H1 (cell line): Measurements from ENCODE around the gene MPPE1. TPM values are rescaled to one million over a fixed set of nuclear protein-coding genes. Genes with fewer than 3 reads are reported as not detected.
A peak's percentile ranks its signal among the peaks of the same experiment; 100 is the strongest.

ENCODE experiments used
- CTCF ChIA-PET: fragments of 300-600 bp; sonication (Branson Sonifier 250); formaldehyde crosslinking; loops from one replicate; lab custom pipeline; 2021; ENCODE audit not compliant: partially characterized antibody; lab: Charles Lee
- POLR2A ChIA-PET: fragments of 300-600 bp; sonication (Branson Sonifier 250); formaldehyde crosslinking; loops from one replicate; lab custom pipeline; 2021; ENCODE audit warnings: inconsistent platforms; ENCODE audit not compliant: partially characterized antibody; lab: Charles Lee
- DNase-seq, 2 experiments: peaks; one replicate each; pipeline versions ENCODE4 v3.0.0 to v3.0.0-alpha.2; 2010 to 2022; ENCODE audit warnings: low spot score in 2 of 2, low read depth in 1 of 2, mixed read lengths in 1 of 2
- FAIRE-seq: peaks from 2 replicates; lab custom pipeline; 2011; peaks lifted over from hg19 to GRCh38; lab: Jason Lieb, UNC
- H2AFZ ChIP-seq: 2 replicates; pipeline ENCODE4 v1.8.1; 2012; ENCODE audit warnings: low read length, inconsistent platforms
- H2AK5ac ChIP-seq: 2 replicates; pipeline ENCODE4 v1.6.1; 2013; ENCODE audit warnings: low read depth, low read length
- H2BK120ac ChIP-seq: replicated peaks from 2 replicates; pipeline ENCODE3; 2013; ENCODE audit warnings: low read depth, low read length, inconsistent platforms
- H2BK12ac ChIP-seq: 2 replicates; pipeline ENCODE4 v1.6.1; 2013; ENCODE audit warnings: low read depth, low read length
- H2BK15ac ChIP-seq: 2 replicates; pipeline ENCODE4 v1.6.1; 2013; ENCODE audit warnings: low read length
- H2BK20ac ChIP-seq: 2 replicates; pipeline ENCODE4 v1.6.1; 2013; ENCODE audit warnings: low read length
- H2BK5ac ChIP-seq: 2 replicates; pipeline ENCODE4 v1.6.1; 2013; ENCODE audit warnings: low read depth, low read length
- H3K14ac ChIP-seq: 2 replicates; pipeline ENCODE4 v1.6.1; 2013; ENCODE audit warnings: inconsistent platforms; ENCODE audit not compliant: insufficient read length
- H3K18ac ChIP-seq: 2 replicates; pipeline ENCODE4 v1.6.1; 2013; ENCODE audit warnings: low read length; ENCODE audit errors: extremely low read depth
- H3K23ac ChIP-seq: 2 replicates; pipeline ENCODE4 v1.6.1; 2013; ENCODE audit warnings: inconsistent platforms; ENCODE audit not compliant: insufficient read length
- H3K23me2 ChIP-seq: 2 replicates; pipeline ENCODE4 v1.6.1; 2013; ENCODE audit warnings: low read depth, low read length
- H3K27ac ChIP-seq: 2 replicates; pipeline ENCODE4 v1.6.1; 2011; ENCODE audit warnings: low read depth, low read length, inconsistent platforms
- H3K27me3 ChIP-seq, 4 experiments: replicated peaks in 1 of 4; 1 replicate in 1 of 4; 2 replicates in 3 of 4; pipeline versions ENCODE4 v1.6.1 to v1.8.1; 2011 to 2013; ENCODE audit warnings: low read length in 3 of 4, mild to moderate bottlenecking in 3 of 4, inconsistent platforms in 2 of 4, mixed read lengths in 2 of 4, moderate library complexity in 1 of 4; ENCODE audit not compliant: control insufficient read depth in 3 of 4, insufficient read depth in 3 of 4; ENCODE audit errors: extremely low read depth in 1 of 4
- H3K36me3 ChIP-seq, 4 experiments: 2 replicates each; pipeline versions ENCODE4 v1.6.1 to v1.8.1; 2011 to 2013; ENCODE audit warnings: mild to moderate bottlenecking in 4 of 4, low read length in 3 of 4, moderate library complexity in 2 of 4, control low read depth in 1 of 4, inconsistent platforms in 1 of 4; ENCODE audit not compliant: insufficient read depth in 4 of 4, control insufficient read depth in 2 of 4
- H3K4ac ChIP-seq: replicated peaks from 2 replicates; pipeline ENCODE3; 2013; ENCODE audit warnings: low read length, low read depth, mixed read lengths, inconsistent platforms; ENCODE audit not compliant: insufficient read length
- H3K4me1 ChIP-seq, 4 experiments: replicated peaks in 1 of 4; 1 replicate in 1 of 4; 2 replicates in 3 of 4; pipeline versions ENCODE4 v1.6.1 to v1.8.1; 2011 to 2013; ENCODE audit warnings: low read length in 3 of 4, inconsistent platforms in 2 of 4, mixed read lengths in 1 of 4; ENCODE audit not compliant: insufficient read depth in 4 of 4, control insufficient read depth in 3 of 4
- H3K4me2 ChIP-seq, 2 experiments: 2 replicates each; pipeline versions ENCODE4 v1.6.1 to v1.8.1; 2011 to 2013; ENCODE audit warnings: low read depth in 2 of 2, low read length in 2 of 2, control low read depth in 1 of 2, inconsistent platforms in 1 of 2, mild to moderate bottlenecking in 1 of 2; ENCODE audit not compliant: insufficient read depth in 1 of 2
- H3K4me3 ChIP-seq, 4 experiments: fragments of 200-600, 300-600 bp in 1 of 4; sonication (generic), shearing (Covaris generic), sonication (Bioruptor Twin) in 1 of 4; 2 replicates each; pipeline versions ENCODE4 v1.5.1 to v1.8.1; 2011 to 2016; ENCODE audit warnings: low read length in 4 of 4, low read depth in 3 of 4, control low read depth in 2 of 4, inconsistent platforms in 2 of 4, mild to moderate bottlenecking in 2 of 4, mixed read lengths in 1 of 4, moderate library complexity in 1 of 4; ENCODE audit not compliant: insufficient read depth in 2 of 4; ENCODE audit errors: extremely low read depth in 1 of 4
- H3K56ac ChIP-seq: replicated peaks from 2 replicates; pipeline ENCODE3; 2013; ENCODE audit warnings: low read depth, mild to moderate bottlenecking, mixed read lengths, low read length, inconsistent platforms; ENCODE audit not compliant: insufficient read length
- H3K79me1 ChIP-seq: 2 replicates; pipeline ENCODE4 v1.6.1; 2013; ENCODE audit warnings: low read depth, low read length, control low read depth
- H3K79me2 ChIP-seq, 2 experiments: 2 replicates each; pipeline versions ENCODE4 v1.6.1 to v1.8.1; 2012 to 2013; ENCODE audit warnings: low read length in 2 of 2, mild to moderate bottlenecking in 2 of 2, inconsistent platforms in 1 of 2; ENCODE audit not compliant: insufficient read depth in 2 of 2, control insufficient read depth in 1 of 2
- H3K9ac ChIP-seq, 4 experiments: replicated peaks in 1 of 4; 1 replicate in 1 of 4; 2 replicates in 3 of 4; pipeline versions ENCODE4 v1.6.1 to v1.8.1; 2011 to 2013; ENCODE audit warnings: low read depth in 3 of 4, low read length in 3 of 4, control low read depth in 2 of 4, mild to moderate bottlenecking in 2 of 4, moderate library complexity in 2 of 4, inconsistent platforms in 1 of 4; ENCODE audit errors: extremely low read depth in 1 of 4
- H3K9me3 ChIP-seq, 2 experiments: 2 replicates each; pipeline versions ENCODE4 v1.6.1 to v1.8.1; 2012 to 2013; ENCODE audit warnings: mild to moderate bottlenecking in 2 of 2, moderate library complexity in 2 of 2, control low read depth in 1 of 2, inconsistent platforms in 1 of 2, low read depth in 1 of 2, low read length in 1 of 2, mixed read lengths in 1 of 2; ENCODE audit not compliant: insufficient read depth in 2 of 2
- H4K20me1 ChIP-seq, 2 experiments: replicated peaks in 1 of 2; 2 replicates each; pipeline versions ENCODE3 to v1.8.1; 2011 to 2013; ENCODE audit warnings: inconsistent platforms in 2 of 2, low read length in 2 of 2, mild to moderate bottlenecking in 1 of 2; ENCODE audit not compliant: insufficient read depth in 2 of 2, control insufficient read depth in 1 of 2
- H4K5ac ChIP-seq: 2 replicates; pipeline ENCODE4 v1.6.1; 2013; ENCODE audit warnings: low read length, low read depth, mixed read lengths, inconsistent platforms; ENCODE audit not compliant: insufficient read length
- H4K8ac ChIP-seq: 2 replicates; pipeline ENCODE4 v1.8.0; 2013; ENCODE audit warnings: mild to moderate bottlenecking, moderate library complexity, low read length, inconsistent platforms; ENCODE audit not compliant: insufficient read depth; ENCODE audit errors: extremely low read depth
- H4K91ac ChIP-seq: replicated peaks from 2 replicates; pipeline ENCODE3; 2013; ENCODE audit warnings: low read length, mixed read lengths, inconsistent platforms; ENCODE audit not compliant: insufficient read length
- SUZ12 ChIP-seq: fragments of 200-600 bp; sonication (generic); IDR thresholded peaks from 2 replicates; pipeline ENCODE4 v1.6.1; 2012; ENCODE audit warnings: mild to moderate bottlenecking, inconsistent platforms, low read length, moderate library complexity, mixed read lengths
- WGBS, 2 experiments: shearing (Covaris generic) in 1 of 2; methylation state at CpG; one replicate each; pipeline versions ENCODE4 v1.1.6 to v1.1.7; 2013 to 2015; ENCODE audit warnings: low lambda C conversion rate in 2 of 2, mixed read lengths in 2 of 2, inconsistent platforms in 1 of 2, low coverage in 1 of 2, missing lambda C conversion rate in 1 of 2; ENCODE audit not compliant: insufficient replicate concordance in 2 of 2, insufficient coverage in 1 of 2, insufficient read length in 1 of 2; ENCODE audit errors: extremely low coverage in 1 of 2, missing lambda C conversion rate in 1 of 2; 5-methylcytosine and 5-hydroxymethylcytosine counted together
- polyA plus RNA-seq, 7 experiments: library from polyadenylated mRNA; depleted of rRNA in 3 of 7; stranded (reverse) in 5 of 7; unstranded in 2 of 7; fragments of >200 nt in 5 of 7; fragments of 200-250 nt in 2 of 7; gene quantifications; 1 replicate in 5 of 7; 2 replicates in 1 of 7; 4 replicates in 1 of 7; pipeline versions ENCODE4 v1.2.1 to v1.2.3, GENCODE V29; 2011 to 2013; ENCODE audit warnings: missing spikeins in 2 of 7, mixed read lengths in 2 of 7
- total RNA-seq: library from RNA; stranded (reverse); fragmentation: NEBNext Ultra II Directional; extraction: Animal tissue kit (Norgen Biotek cat#: 25700); gene quantifications from 2 replicates; pipeline ENCODE4 v1.2.1, GENCODE V29; 2021

The MPPE1 gene
- total and polyA plus RNA-seq, 2 of the 8 experiments (the other 6 are each of a cell fraction or from before 2014, with no cell fraction given), result 13.7 to 20.9 TPM

- FAIRE-seq, result no peak
- no peak overlapping the region for H3K27ac ChIP-seq
- H3K4ac ChIP-seq, result no peak overlapping the region
- 72% methylated on average over 4 of the region's 6 CpGs; no CpG with 5 or more reads in 1 of the 2 experiments for WGBS, 2 experiments
- no peaks in the 10 kb centered on the region for H4K20me1 ChIP-seq
- H3K4me3 ChIP-seq, result no peak overlapping the region
- no peak overlapping the region for H2BK20ac ChIP-seq
- H4K91ac ChIP-seq, result no peak overlapping the region
- no peak overlapping the region for H2AK5ac ChIP-seq
- no peaks in the 10 kb centered on the region for H3K36me3 ChIP-seq
- H3K23me2 ChIP-seq, result no peaks in the 10 kb centered on the region
- no peak overlapping the region for H3K18ac ChIP-seq
- no peak overlapping the region for H3K4me2 ChIP-seq
- H2AFZ ChIP-seq, result no peak overlapping the region
- peak in 1 of 2 experiments; percentile 32 for DNase-seq
- no peak overlapping the region for H2BK5ac ChIP-seq
- no peak overlapping the region for H4K5ac ChIP-seq
- no peak overlapping the region for H3K23ac ChIP-seq
- H3K56ac ChIP-seq, result no peak overlapping the region
- ChIA-PET CTCF (interaction anchor here (1.1 to 1.7 kb wide), 8 partner anchors 9 to 110 kb away, joined by 3 to 6 read pairs (median 4); no protein-coding TSS in a partner anchor), POLR2A (interaction anchor here (1.1 to 1.7 kb wide), 3 partner anchors 10 to 11 kb away, joined by 3 to 5 read pairs (median 4); no protein-coding TSS in a partner anchor)
- no peaks in the 10 kb centered on the region for H3K27me3 ChIP-seq
- H4K8ac ChIP-seq, result no peak overlapping the region
- H3K79me1 ChIP-seq, result no peaks in the 10 kb centered on the region; the same call in 1 of the 2 replicates
- no peaks in the 10 kb centered on the region for H3K79me2 ChIP-seq
- H3K4me1 ChIP-seq, result no peaks in the 10 kb centered on the region
- no peak overlapping the region for H2BK15ac ChIP-seq
- no peak for TF ChIP-seq SUZ12
- no peaks in the 10 kb centered on the region for H3K9me3 ChIP-seq
- H3K14ac ChIP-seq, result no peak overlapping the region
- no peak overlapping the region for H3K9ac ChIP-seq
- no peak overlapping the region for H2BK120ac ChIP-seq
- no peak overlapping the region for H2BK12ac ChIP-seq
Measured at GRCh38 chr18:11840493-11840892, 67.6 kb downstream of the MPPE1 start.
